CD4-positive, alpha-beta memory T cell (primary cell): Measurements from ENCODE around the gene PCBP3. TPM values are rescaled to one million over a fixed set of nuclear protein-coding genes. Genes with fewer than 3 reads are reported as not detected.
"Not testable (repeated sequence)": the region's sequence is repeated elsewhere in the genome, so short reads cannot be mapped to it uniquely, and the experiment has no call there.

Source experiments
- CTCF ChIA-PET: fragments of 350-600 bp; sonication (Branson Sonifier 250); formaldehyde crosslinking; loops from one replicate; lab custom pipeline; 2021; ENCODE audit warnings: inconsistent platforms; ENCODE audit not compliant: partially characterized antibody; lab: Charles Lee
- POLR2A ChIA-PET: fragments of 350-600 bp; sonication (Branson Sonifier 250); formaldehyde crosslinking; loops from one replicate; lab custom pipeline; 2021; ENCODE audit not compliant: partially characterized antibody; lab: Charles Lee
- DNase-seq, 5 donors: peaks; one replicate each; pipeline versions ENCODE4 v3.0.0 to v3.0.0-alpha.2; 2020 to 2022; ENCODE audit warnings: mixed read lengths in 1 of 5
- H3K27ac ChIP-seq: one replicate; pipeline ENCODE4 v1.7.0; 2013; ENCODE audit warnings: low read depth, low read length
- H3K27me3 ChIP-seq: 2 replicates; pipeline ENCODE4 v1.7.0; 2013; ENCODE audit warnings: mild to moderate bottlenecking, low read length, moderate library complexity; ENCODE audit not compliant: insufficient read depth
- H3K36me3 ChIP-seq: 2 replicates; pipeline ENCODE4 v1.7.0; 2013; ENCODE audit warnings: mild to moderate bottlenecking, low read length, moderate library complexity; ENCODE audit not compliant: insufficient read depth
- H3K4me1 ChIP-seq: 2 replicates; pipeline ENCODE4 v1.7.0; 2013; ENCODE audit warnings: mild to moderate bottlenecking, low read length, moderate library complexity; ENCODE audit not compliant: insufficient read depth
- H3K4me3 ChIP-seq, 2 donors: one replicate each; pipeline ENCODE4 v1.7.0; 2013; ENCODE audit warnings: low read length in 2 of 2, mild to moderate bottlenecking in 1 of 2
- H3K9me3 ChIP-seq, 2 donors: one replicate each; pipeline ENCODE4 v1.7.0; 2013; ENCODE audit warnings: low read length in 2 of 2, control low read depth in 1 of 2; ENCODE audit not compliant: control insufficient read depth in 1 of 2
- H3K27ac Mint-ChIP-seq, 7 donors: one replicate each; pipeline ENCODE4 v1.8.0; 2020 to 2021; ENCODE audit warnings: mixed read lengths in 7 of 7, mild to moderate bottlenecking in 6 of 7, inconsistent platforms in 3 of 7, moderate library complexity in 3 of 7
- H3K27me3 Mint-ChIP-seq, 2 donors: one replicate each; pipeline ENCODE4 v1.8.0; 2020 to 2021; ENCODE audit warnings: mixed read lengths in 2 of 2
- H3K36me3 Mint-ChIP-seq, 2 donors: one replicate each; pipeline ENCODE4 v1.8.0; 2020 to 2021; ENCODE audit warnings: mixed read lengths in 2 of 2, inconsistent platforms in 1 of 2, mild to moderate bottlenecking in 1 of 2
- H3K4me1 Mint-ChIP-seq, 4 donors: one replicate each; pipeline ENCODE4 v1.8.0; 2020 to 2021; ENCODE audit warnings: mixed read lengths in 4 of 4, mild to moderate bottlenecking in 1 of 4
- H3K4me3 Mint-ChIP-seq, 8 donors: one replicate each; pipeline ENCODE4 v1.8.0; 2020 to 2021; ENCODE audit warnings: mixed read lengths in 8 of 8, mild to moderate bottlenecking in 7 of 8, moderate library complexity in 6 of 8, inconsistent platforms in 3 of 8
- H3K9me3 Mint-ChIP-seq, 8 donors: one replicate each; pipeline ENCODE4 v1.8.0; 2020 to 2021; ENCODE audit warnings: mixed read lengths in 8 of 8, mild to moderate bottlenecking in 5 of 8, inconsistent platforms in 3 of 8, moderate library complexity in 1 of 8
- intact Hi-C: fragments of 100-400 bp; cut with micrococcal nuclease; formaldehyde crosslinking; loops from one replicate; pipeline ENCODE4 v1.15.1; 2023
- polyA plus RNA-seq, 2 donors: library from polyadenylated mRNA; unstranded; fragments of 300-500 nt; fragmentation: Illumina TruSeq; gene quantifications; one replicate each; pipeline ENCODE4 v1.2.3, GENCODE V29; 2021
- total RNA-seq, 2 experiments: library from RNA; stranded (reverse); gene quantifications; one replicate each; pipeline ENCODE4 v1.2.3, GENCODE V29; 2021

PCBP3 gene
- total and polyA plus RNA-seq, 4 experiments from 2014 or later = 0.36 to 1.6 (median 1.0) TPM

DNA sequence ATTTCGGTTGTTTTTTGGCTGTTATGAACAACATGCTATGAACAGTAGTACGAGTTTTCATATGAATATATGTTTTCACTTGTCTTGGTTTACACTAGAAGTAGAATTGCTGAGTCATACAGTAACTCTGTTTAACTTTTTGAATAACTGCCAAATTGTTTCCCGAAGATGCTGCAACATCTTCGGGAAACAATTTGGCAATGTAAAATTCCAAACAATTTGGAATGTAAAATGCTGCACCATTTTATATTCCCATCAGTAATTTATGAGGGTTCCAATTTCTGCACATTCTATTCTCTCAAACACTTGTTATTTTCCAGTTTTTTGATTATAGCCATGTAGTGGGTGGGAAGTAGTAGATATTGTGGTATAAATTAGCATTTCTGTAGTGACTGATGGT is 11.6 kb downstream of the PCBP3 start:
- Mint-ChIP-seq H3K4me3 (no peak overlapping the region), H3K27me3 (peaks cover 1 to 14% of the 10 kb centered on the region in 2 donors), H3K4me1 (no peaks in the 10 kb centered on the region), H3K36me3 (no peaks in the 10 kb centered on the region), H3K9me3 (peaks cover 0 to 9% (median 0%) of the 10 kb centered on the region in 8 donors), H3K27ac (no peak overlapping the region)
- Histone ChIP-seq H3K9me3 (no peaks in the 10 kb centered on the region), H3K27ac (no peak overlapping the region), H3K36me3 (no peaks in the 10 kb centered on the region), H3K27me3 (peaks cover 3% of the 10 kb centered on the region), H3K4me1 (no peaks in the 10 kb centered on the region), H3K4me3 (no peak overlapping the region)
- no peak for DNase-seq
- ChIA-PET POLR2A (no interaction called here), CTCF (no interaction called here)
- intact Hi-C loops = no loop called here

DNA sequence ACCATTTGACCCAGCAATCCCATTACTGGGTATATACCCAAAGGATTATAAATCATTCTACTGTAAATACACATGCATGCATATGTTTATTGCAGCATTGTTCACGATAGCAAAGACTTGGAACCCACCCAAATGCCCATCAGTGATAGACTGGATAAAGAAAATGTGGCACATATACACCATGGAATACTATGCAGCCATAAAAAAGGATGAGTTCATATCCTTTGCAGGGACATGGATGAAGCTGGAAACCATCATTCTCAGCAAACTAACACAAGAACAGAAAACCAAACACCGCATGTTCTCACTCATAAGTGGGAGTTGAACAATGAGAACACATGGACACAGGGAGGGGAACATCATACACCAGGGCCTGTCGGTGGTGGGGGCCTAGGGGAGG is 12.6 kb downstream of the PCBP3 start:
- H3K9me3 ChIP-seq, H3K4me1 Mint-ChIP-seq, DNase-seq, H3K4me3 Mint-ChIP-seq, H3K27ac ChIP-seq, H3K27me3 ChIP-seq, H3K36me3 Mint-ChIP-seq, POLR2A ChIA-PET, intact Hi-C loops, H3K4me1 ChIP-seq, H3K36me3 ChIP-seq, H3K27ac Mint-ChIP-seq, CTCF ChIA-PET, H3K4me3 ChIP-seq: not testable (repeated sequence)
- Mint-ChIP-seq H3K9me3 (peaks cover 0 to 11% (median 0%) of the 10 kb centered on the region in 8 donors), H3K27me3 (peaks cover 1 to 14% of the 10 kb centered on the region in 2 donors)

DNA sequence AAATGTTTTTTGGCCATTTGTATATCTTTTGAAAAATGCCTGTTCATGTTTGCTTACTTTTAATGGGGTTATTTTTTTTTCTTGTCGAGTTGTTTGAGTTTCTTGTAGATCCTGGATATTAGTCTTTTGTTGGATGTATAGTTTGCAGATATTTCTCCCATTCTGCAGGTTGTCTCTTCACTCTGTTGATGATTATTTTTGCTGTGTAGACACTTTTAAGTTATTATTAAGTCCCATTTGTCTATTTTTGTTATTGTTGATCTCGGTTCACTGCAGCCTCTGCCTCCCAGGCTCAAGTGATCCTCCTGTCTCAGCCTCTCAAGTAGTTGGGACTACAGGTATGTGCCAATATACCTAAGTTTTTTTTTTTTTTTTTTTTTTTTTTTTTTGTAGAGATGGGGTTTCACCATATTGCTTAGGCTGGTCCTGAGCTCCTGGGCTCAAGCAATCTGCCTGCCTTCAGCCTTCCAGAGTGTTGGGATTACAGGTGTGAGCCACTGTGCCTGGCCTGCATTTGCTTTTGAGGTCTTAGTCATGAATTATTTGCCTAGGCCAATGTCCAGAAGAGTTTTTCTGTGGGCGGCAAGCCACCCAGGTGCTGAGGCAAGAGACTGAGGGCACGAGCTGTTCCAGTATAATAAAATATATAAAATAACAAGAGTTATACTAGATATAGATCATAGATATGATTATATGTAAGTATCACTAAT is 18.5 kb downstream of the PCBP3 start:
- DNase-seq, intact Hi-C loops, H3K4me1 ChIP-seq, H3K36me3 Mint-ChIP-seq, H3K4me3 ChIP-seq, H3K4me1 Mint-ChIP-seq, CTCF ChIA-PET, H3K27me3 Mint-ChIP-seq, H3K27me3 ChIP-seq, H3K27ac Mint-ChIP-seq, H3K27ac ChIP-seq, POLR2A ChIA-PET, H3K4me3 Mint-ChIP-seq, H3K9me3 ChIP-seq, H3K36me3 ChIP-seq: not testable (repeated sequence)
- peaks cover 5 to 24% (median 19%) of the 10 kb centered on the region in 8 donors for H3K9me3 Mint-ChIP-seq

DNA sequence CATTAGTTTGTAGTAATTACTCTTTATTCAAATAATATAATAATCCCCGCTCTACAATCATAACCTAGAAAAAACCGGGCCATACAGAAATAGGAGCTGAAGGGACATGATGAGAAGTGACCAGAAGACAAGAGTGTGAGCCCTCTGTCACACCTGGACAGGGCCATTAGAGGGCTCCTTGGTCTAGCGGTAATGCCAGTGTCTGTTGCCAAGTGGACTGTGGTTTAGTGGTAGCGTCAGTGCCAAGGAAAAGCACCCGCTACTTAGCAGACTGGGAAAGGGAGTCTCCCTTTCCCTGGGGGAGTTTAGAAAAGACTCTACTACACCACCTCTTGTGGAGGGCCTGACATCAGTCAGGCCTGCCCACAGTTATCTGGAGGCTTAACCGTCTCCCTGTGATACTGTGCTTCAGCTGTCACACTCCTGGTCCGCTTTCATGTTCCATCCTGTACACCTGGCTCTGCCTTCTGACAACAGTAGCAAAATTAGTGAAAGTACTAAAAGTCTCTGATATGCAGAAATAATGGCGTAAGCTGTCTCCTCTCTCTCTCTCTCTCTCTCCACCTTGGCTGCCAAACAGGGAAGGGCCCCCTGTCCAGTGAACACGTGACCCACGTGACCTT is 19.2 kb downstream of the PCBP3 start:
- H3K4me3 Mint-ChIP-seq, POLR2A ChIA-PET: not testable (repeated sequence)

DNA sequence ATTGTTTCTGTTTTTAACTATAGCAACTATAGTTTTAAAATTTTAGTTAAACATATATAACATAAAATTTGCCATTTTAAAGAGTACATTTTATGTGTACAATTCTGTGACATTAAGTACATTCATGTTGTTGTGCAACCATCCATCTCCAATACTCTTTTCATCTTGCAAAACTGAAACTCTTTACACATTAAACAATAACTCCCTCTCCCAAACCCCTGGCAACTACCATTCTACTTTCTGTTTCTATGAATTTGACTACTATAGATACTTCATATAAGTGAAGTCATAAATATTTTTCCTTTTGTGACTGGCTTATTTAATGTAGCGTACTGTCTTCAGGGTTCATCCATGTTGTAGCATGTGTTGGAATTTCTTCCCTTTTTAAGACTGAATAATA is 25.9 kb downstream of the PCBP3 start:
- ChIA-PET POLR2A (no interaction called here), CTCF (no interaction called here)
- intact Hi-C loops = no loop called here
- Histone ChIP-seq H3K36me3 (no peaks in the 10 kb centered on the region), H3K27ac (no peak overlapping the region), H3K27me3 (no peaks in the 10 kb centered on the region), H3K4me3 (no peak overlapping the region), H3K4me1 (no peaks in the 10 kb centered on the region), H3K9me3 (no peaks in the 10 kb centered on the region)
- Mint-ChIP-seq H3K27me3 (peaks cover 1 to 14% of the 10 kb centered on the region in 2 donors), H3K9me3 (peaks cover 5 to 39% (median 30%) of the 10 kb centered on the region in 8 donors), H3K27ac (no peak overlapping the region), H3K4me3 (no peak overlapping the region), H3K36me3 (peaks cover 5 to 24% of the 10 kb centered on the region in 2 donors), H3K4me1 (no peaks in the 10 kb centered on the region)
- DNase-seq = no peak

More for the DNA sequence above, 19.2 kb downstream of the PCBP3 start:
- H3K27me3 ChIP-seq, H3K4me3 ChIP-seq, intact Hi-C loops, H3K4me1 Mint-ChIP-seq, H3K36me3 Mint-ChIP-seq, CTCF ChIA-PET, H3K9me3 ChIP-seq, H3K27me3 Mint-ChIP-seq, H3K27ac ChIP-seq, H3K36me3 ChIP-seq, H3K4me1 ChIP-seq, DNase-seq: not testable (repeated sequence)
- peaks cover 5 to 29% (median 26%) of the 10 kb centered on the region in 8 donors for H3K9me3 Mint-ChIP-seq
- peak overlapping the region in 1 of 7 donors; percentile 40 for H3K27ac Mint-ChIP-seq

DNA sequence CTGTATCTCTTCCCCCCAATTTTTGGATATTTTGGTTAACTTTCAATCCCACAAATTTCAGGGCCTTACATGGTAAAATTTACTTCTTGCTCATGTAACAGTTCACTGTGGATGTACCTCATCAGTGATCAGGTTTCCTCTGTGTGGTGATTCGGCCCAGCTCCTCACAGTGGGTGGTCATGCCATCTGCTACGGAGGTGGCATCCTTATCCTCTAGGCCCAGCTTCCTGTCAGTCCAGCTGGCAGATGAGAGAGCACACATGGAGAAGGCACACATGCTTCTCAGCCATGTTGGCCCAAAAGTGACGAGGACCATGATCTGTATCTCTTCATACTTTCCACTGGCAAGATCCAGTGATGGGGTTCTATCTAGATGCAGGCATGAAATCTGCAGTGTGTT is 27.2 kb downstream of the PCBP3 start:
- ChIA-PET POLR2A (interaction anchor here (0.5 kb wide), 1 partner anchor 593 kb away, joined by 3 read pairs; no protein-coding TSS in a partner anchor), CTCF (no interaction called here)
- peaks cover 5 to 20% of the 10 kb centered on the region in 2 donors for H3K36me3 Mint-ChIP-seq
- H3K4me1 Mint-ChIP-seq = no peaks in the 10 kb centered on the region
- peak overlapping the region in 1 of 8 donors; percentile 9 for H3K4me3 Mint-ChIP-seq
- peaks cover 5 to 33% (median 25%) of the 10 kb centered on the region in 8 donors for H3K9me3 Mint-ChIP-seq
- H3K27me3 Mint-ChIP-seq = peaks cover 0 to 14% of the 10 kb centered on the region in 2 donors
- H3K27ac Mint-ChIP-seq = no peak overlapping the region
- intact Hi-C loops = no loop called here
- DNase-seq = no peak
- Histone ChIP-seq H3K27me3 (no peaks in the 10 kb centered on the region), H3K9me3 (no peaks in the 10 kb centered on the region), H3K27ac (no peak overlapping the region), H3K4me1 (no peaks in the 10 kb centered on the region), H3K4me3 (no peak overlapping the region), H3K36me3 (no peaks in the 10 kb centered on the region)

DNA sequence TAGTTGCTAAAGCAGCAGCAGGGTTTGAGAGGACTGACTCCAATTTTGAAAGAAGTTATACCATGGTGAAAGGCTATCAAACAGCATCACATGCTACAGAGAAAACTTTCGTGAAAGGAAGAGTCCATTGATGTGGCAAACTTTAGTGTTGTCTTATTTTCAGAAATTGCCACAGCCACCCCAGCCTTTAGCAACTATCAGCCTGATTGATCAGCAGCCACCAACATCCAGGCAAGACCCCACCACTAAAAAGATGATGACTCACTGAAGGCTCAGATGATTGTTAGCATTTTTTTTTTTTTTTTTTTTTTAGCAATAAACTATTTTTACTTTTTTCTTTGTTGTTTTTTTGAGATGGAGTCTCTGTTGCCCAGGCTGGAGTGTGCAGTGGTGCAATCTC is 35.3 kb downstream of the PCBP3 start:
- H3K4me1 ChIP-seq, POLR2A ChIA-PET, H3K27ac ChIP-seq, H3K4me1 Mint-ChIP-seq, CTCF ChIA-PET, H3K4me3 Mint-ChIP-seq, H3K36me3 ChIP-seq, intact Hi-C loops, H3K4me3 ChIP-seq, H3K36me3 Mint-ChIP-seq, H3K9me3 Mint-ChIP-seq, H3K27ac Mint-ChIP-seq, H3K27me3 Mint-ChIP-seq, H3K27me3 ChIP-seq, H3K9me3 ChIP-seq: not testable (repeated sequence)
- peak in 1 of 5 donors; percentile 3 for DNase-seq
